DMS153 (cell line): ENCODE measurements around the gene ZNF850.
"Not testable (repeated sequence)": the region's sequence is repeated elsewhere in the genome, so short reads cannot be mapped to it uniquely, and the experiment has no call there.

Source experiments
- DNase-seq: peaks from one replicate; lab custom pipeline; 2025; lab: John Stamatoyannopoulos, UW

ZNF850 gene

GRCh38 chr19:36772311-36773222 is at the start of gene ZNF850:
ZNF850 (minus strand) TSS chr19:36772807; CDS start chr19:36762606, 10,201 bp downstream.
- peak; percentile 82 for DNase-seq

GRCh38 chr19:36821758-36822157 is 49.2 kb upstream of the ZNF850 start:
- DNase-seq, result no peak

GRCh38 chr19:36819130-36819630 is 46.6 kb upstream of the ZNF850 start:
- DNase-seq, result no peak

GRCh38 chr19:36807029-36807428 is 34.4 kb upstream of the ZNF850 start:
- no peak for DNase-seq

- no peak for DNase-seq
Observed at GRCh38 chr19:36805364-36805763, 32.8 kb upstream of the ZNF850 start.

GRCh38 chr19:36797786-36798108 is 25.1 kb upstream of the ZNF850 start:
- no peak for DNase-seq

GRCh38 chr19:36796714-36796992 is 24.0 kb upstream of the ZNF850 start:
- DNase-seq, result no peak

GRCh38 chr19:36791420-36792141 is 19.0 kb upstream of the ZNF850 start:
- DNase-seq, result not testable (repeated sequence)

- DNase-seq, result no peak
Observed at GRCh38 chr19:36775768-36776167, 3.2 kb upstream of the ZNF850 start.

- no peak for DNase-seq
Observed at GRCh38 chr19:36773223-36773579, 594 bp upstream of the ZNF850 start.

- peak; percentile 2 for DNase-seq
Observed at GRCh38 chr19:36771261-36772231, 1.1 kb downstream of the ZNF850 start.

- DNase-seq, result no peak
Observed at GRCh38 chr19:36750066-36750691, 22.4 kb downstream of the ZNF850 start.

- not testable (repeated sequence) for DNase-seq
Observed at GRCh38 chr19:36749613-36750012, 23.0 kb downstream of the ZNF850 start.

- no peak for DNase-seq
Observed at GRCh38 chr19:36748431-36749275, 24.0 kb downstream of the ZNF850 start.

- no peak for DNase-seq
Observed at GRCh38 chr19:36747750-36748149, 24.9 kb downstream of the ZNF850 start.

- no peak for DNase-seq
Observed at GRCh38 chr19:36745870-36746269, 26.7 kb downstream of the ZNF850 start.

- DNase-seq, result not testable (repeated sequence)
Observed at GRCh38 chr19:36736166-36736565, 36.4 kb downstream of the ZNF850 start.

GRCh38 chr19:36719687-36720556 is 52.7 kb downstream of the ZNF850 start:
- DNase-seq, result no peak

GRCh38 chr19:36709423-36709822 is 63.2 kb downstream of the ZNF850 start:
- DNase-seq, result no peak

- DNase-seq, result no peak
Observed at GRCh38 chr19:36707134-36707533, 65.5 kb downstream of the ZNF850 start.
